Epithelial cell of umbilical artery (primary cell): ENCODE measurements around the gene SPACDR. TPM values are rescaled to one million over a fixed set of nuclear protein-coding genes. Genes with fewer than 3 reads are reported as not detected.

Experiments used
- total RNA-seq: library from RNA; depleted of rRNA; stranded (reverse); fragments of >200 nt; gene quantifications from 2 replicates; pipeline ENCODE4 v1.2.3, GENCODE V29; 2014

The SPACDR gene
- 0.30 and 0.32 TPM in 2 replicates for total RNA-seq

GRCh38 chr7:100464210-100464660 lies at the start of gene SPACDR:
Gene SPACDR (minus strand): TSS chr7:100464260. CDS start chr7:100464025, 235 bp downstream.

GRCh38 chr7:100483722-100484672 lies 19.9 kb upstream of the SPACDR start, which contains the start of gene NYAP1:
Gene NYAP1 (plus strand): TSS chr7:100483927. CDS start chr7:100485312, 1,385 bp downstream.

GRCh38 chr7:100478958-100479660 lies 15.0 kb upstream of the SPACDR start, which contains the start of gene TSC22D4:
Gene TSC22D4 (minus strand): TSS chr7:100479214. CDS start chr7:100478038, 1,176 bp downstream.

GRCh38 chr7:100429637-100430492 lies 34.2 kb downstream of the SPACDR start, which contains the start of gene MEPCE:
Gene MEPCE (plus strand): TSS chr7:100429831. CDS start chr7:100430019, 188 bp downstream.

GRCh38 chr7:100428199-100428966 lies 35.7 kb downstream of the SPACDR start, which contains the start of gene ZCWPW1:
Gene ZCWPW1 (minus strand): TSS chr7:100428703. CDS start chr7:100420649, 8,054 bp downstream.

Other genes with a start within 250 kb of the SPACDR start
- not detected in 2 replicates for gene PVRIG, start 244.3 kb downstream of the SPACDR start, total RNA-seq
- gene SPDYE3, start 156.6 kb downstream of the SPACDR start, total RNA-seq, result not detected in 2 replicates
- 3.9 and 6.4 TPM in 2 replicates for gene PILRB, start 106.1 kb downstream of the SPACDR start, total RNA-seq
- not detected in 2 replicates for gene PILRA, start 90.8 kb downstream of the SPACDR start, total RNA-seq
- 0.32 and 0.76 TPM in 2 replicates for gene ZCWPW1, start 35.6 kb downstream of the SPACDR start, total RNA-seq
- 26.6 and 32.1 TPM in 2 replicates for gene MEPCE, start 34.4 kb downstream of the SPACDR start, total RNA-seq
- gene PPP1R35, start 27.8 kb downstream of the SPACDR start, total RNA-seq, result 23.4 and 33.0 TPM in 2 replicates
- gene TSC22D4, start 15.0 kb upstream of the SPACDR start, total RNA-seq, result 17.3 and 17.5 TPM in 2 replicates
- 0.65 and 2.6 TPM in 2 replicates for gene NYAP1, start 19.7 kb upstream of the SPACDR start, total RNA-seq
- 6.2 and 11.7 TPM in 2 replicates for gene AGFG2, start 74.9 kb upstream of the SPACDR start, total RNA-seq
- gene SAP25, start 109.6 kb upstream of the SPACDR start, total RNA-seq, result not detected in 2 replicates
- 9.3 and 13.3 TPM in 2 replicates for gene LRCH4, start 121.9 kb upstream of the SPACDR start, total RNA-seq
- gene FBXO24, start 122.1 kb upstream of the SPACDR start, total RNA-seq, result under 0.01 and 0.15 TPM in 2 replicates
- 0.32 and 0.61 TPM in 2 replicates for gene PCOLCE, start 138.1 kb upstream of the SPACDR start, total RNA-seq
- gene MOSPD3, start 148.3 kb upstream of the SPACDR start, total RNA-seq, result 2.3 and 4.7 TPM in 2 replicates
- 0.46 TPM in 1 of 2 replicates, not detected in the other for gene TFR2, start 177.3 kb upstream of the SPACDR start, total RNA-seq
- not detected in 2 replicates for gene ACTL6B, start 192.2 kb upstream of the SPACDR start, total RNA-seq
- 72.9 and 88.0 TPM in 2 replicates for gene GNB2, start 209.5 kb upstream of the SPACDR start, total RNA-seq
- gene GIGYF1, start 230.0 kb upstream of the SPACDR start, total RNA-seq, result 9.1 and 13.8 TPM in 2 replicates
- 43.6 and 67.2 TPM in 2 replicates for gene POP7, start 241.9 kb upstream of the SPACDR start, total RNA-seq